Measurements from ENCODE around the gene FANCI.

FANCI gene

GRCh38 chr15:89226359-89227221 is 17.2 kb upstream of the FANCI start:
- CTCF ChIA-PET = interaction anchor here (0.9 to 3.7 kb wide), 2 partner anchors 20 kb away, joined by 3 to 15 read pairs; no protein-coding TSS in a partner anchor
- POLR2A ChIA-PET = no interaction called here
- Histone ChIP-seq H3K4me3 (ENCODE audit: low read depth, low read length) (no peak overlapping the region), H3K9me3 (ENCODE audit: control insufficient read depth, insufficient read depth, low read depth, low read length) (no peaks in the 10 kb centered on the region), H3K4me1 (ENCODE audit: control insufficient read depth, insufficient read depth, low read length) (no peaks in the 10 kb centered on the region), H3K36me3 (ENCODE audit: control insufficient read depth in 2 of 2, insufficient read depth in 1 of 2, low read length in 2 of 2) (no peaks in the 10 kb centered on the region), H3K27ac (ENCODE audit: extremely low read depth, low read depth, low read length) (no peak overlapping the region)
- TF ChIP-seq ZBTB17 (tag by site-specific recombination; IDR thresholded peaks at IDR 0.05) (peak; percentile 76), ZSCAN16 (tag by site-specific recombination; IDR thresholded peaks at IDR 0.05) (no peak), GLI4 (tag by site-specific recombination; IDR thresholded peaks at IDR 0.05) (no peak), ZNF621 (tag by site-specific recombination; IDR thresholded peaks at IDR 0.05) (no peak)
- TF ChIP-seq, protein P1, sequence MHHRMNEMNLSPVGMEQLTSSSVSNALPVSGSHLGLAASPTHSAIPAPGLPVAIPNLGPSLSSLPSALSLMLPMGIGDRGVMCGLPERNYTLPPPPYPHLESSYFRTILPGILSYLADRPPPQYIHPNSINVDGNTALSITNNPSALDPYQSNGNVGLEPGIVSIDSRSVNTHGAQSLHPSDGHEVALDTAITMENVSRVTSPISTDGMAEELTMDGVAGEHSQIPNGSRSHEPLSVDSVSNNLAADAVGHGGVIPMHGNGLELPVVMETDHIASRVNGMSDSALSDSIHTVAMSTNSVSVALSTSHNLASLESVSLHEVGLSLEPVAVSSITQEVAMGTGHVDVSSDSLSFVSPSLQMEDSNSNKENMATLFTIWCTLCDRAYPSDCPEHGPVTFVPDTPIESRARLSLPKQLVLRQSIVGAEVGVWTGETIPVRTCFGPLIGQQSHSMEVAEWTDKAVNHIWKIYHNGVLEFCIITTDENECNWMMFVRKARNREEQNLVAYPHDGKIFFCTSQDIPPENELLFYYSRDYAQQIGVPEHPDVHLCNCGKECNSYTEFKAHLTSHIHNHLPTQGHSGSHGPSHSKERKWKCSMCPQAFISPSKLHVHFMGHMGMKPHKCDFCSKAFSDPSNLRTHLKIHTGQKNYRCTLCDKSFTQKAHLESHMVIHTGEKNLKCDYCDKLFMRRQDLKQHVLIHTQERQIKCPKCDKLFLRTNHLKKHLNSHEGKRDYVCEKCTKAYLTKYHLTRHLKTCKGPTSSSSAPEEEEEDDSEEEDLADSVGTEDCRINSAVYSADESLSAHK (tag by site-specific recombination; IDR thresholded peaks at IDR 0.05) = no peak

- POLR2A ChIA-PET = no interaction called here
- Histone ChIP-seq H3K36me3 (ENCODE audit: control insufficient read depth in 2 of 2, insufficient read depth in 1 of 2, low read length in 2 of 2) (no peaks in the 10 kb centered on the region), H3K9me3 (ENCODE audit: control insufficient read depth, insufficient read depth, low read depth, low read length) (no peaks in the 10 kb centered on the region), H3K4me3 (ENCODE audit: low read depth, low read length) (no peak overlapping the region), H3K4me1 (ENCODE audit: control insufficient read depth, insufficient read depth, low read length) (no peaks in the 10 kb centered on the region), H3K27ac (ENCODE audit: extremely low read depth, low read depth, low read length) (no peak overlapping the region)
- TF ChIP-seq ZNF529 (tag by site-specific recombination; IDR thresholded peaks at IDR 0.05; ENCODE audit: insufficient replicate concordance) (no peak), ZIC2 (tag by site-specific recombination; IDR thresholded peaks at IDR 0.05) (no peak), ZSCAN30 (tag by site-specific recombination; IDR thresholded peaks at IDR 0.05) (no peak), FEZF1 (tag by site-specific recombination; IDR thresholded peaks at IDR 0.05) (no peak), ZNF140 (tag by site-specific recombination; IDR thresholded peaks at IDR 0.05) (no peak), SCRT1 (tag by site-specific recombination; IDR thresholded peaks at IDR 0.05; ENCODE audit: borderline replicate concordance) (no peak)
- TF ChIP-seq, protein P2, sequence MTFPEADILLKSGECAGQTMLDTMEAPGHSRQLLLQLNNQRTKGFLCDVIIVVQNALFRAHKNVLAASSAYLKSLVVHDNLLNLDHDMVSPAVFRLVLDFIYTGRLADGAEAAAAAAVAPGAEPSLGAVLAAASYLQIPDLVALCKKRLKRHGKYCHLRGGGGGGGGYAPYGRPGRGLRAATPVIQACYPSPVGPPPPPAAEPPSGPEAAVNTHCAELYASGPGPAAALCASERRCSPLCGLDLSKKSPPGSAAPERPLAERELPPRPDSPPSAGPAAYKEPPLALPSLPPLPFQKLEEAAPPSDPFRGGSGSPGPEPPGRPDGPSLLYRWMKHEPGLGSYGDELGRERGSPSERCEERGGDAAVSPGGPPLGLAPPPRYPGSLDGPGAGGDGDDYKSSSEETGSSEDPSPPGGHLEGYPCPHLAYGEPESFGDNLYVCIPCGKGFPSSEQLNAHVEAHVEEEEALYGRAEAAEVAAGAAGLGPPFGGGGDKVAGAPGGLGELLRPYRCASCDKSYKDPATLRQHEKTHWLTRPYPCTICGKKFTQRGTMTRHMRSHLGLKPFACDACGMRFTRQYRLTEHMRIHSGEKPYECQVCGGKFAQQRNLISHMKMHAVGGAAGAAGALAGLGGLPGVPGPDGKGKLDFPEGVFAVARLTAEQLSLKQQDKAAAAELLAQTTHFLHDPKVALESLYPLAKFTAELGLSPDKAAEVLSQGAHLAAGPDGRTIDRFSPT (tag by site-specific recombination; IDR thresholded peaks at IDR 0.05) = no peak
- CTCF ChIA-PET = interaction anchor here (0.6 to 3.7 kb wide), 2 partner anchors 20 to 50 kb away, joined by 5 to 15 read pairs; no protein-coding TSS in a partner anchor
These were observed 16.4 kb upstream of the FANCI start for GRCh38 chr15:89227425-89227824.

DNA sequence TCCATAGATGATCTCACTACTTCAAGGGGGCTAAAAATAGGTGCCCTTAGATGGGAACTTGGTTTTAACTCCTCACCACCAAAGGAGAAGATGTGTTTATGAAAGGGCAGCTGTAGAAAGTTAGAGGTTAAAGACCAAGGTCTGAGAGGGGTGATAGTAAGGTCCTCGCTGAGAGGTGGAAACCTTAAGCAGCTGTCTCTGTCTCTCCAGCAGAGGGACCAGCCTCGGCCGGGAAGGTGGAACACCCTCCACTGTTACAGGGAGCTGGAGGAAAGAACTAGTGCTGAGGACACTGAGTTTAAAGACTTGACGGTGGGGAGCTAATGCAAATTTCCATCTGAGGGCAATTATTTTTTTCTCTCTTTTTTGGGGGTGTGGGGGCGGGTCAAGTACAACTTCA is 13.5 kb upstream of the FANCI start:
- POLR2A ChIA-PET = no interaction called here
- Histone ChIP-seq H3K27ac (ENCODE audit: extremely low read depth, low read depth, low read length) (no peak overlapping the region), H3K4me3 (ENCODE audit: low read depth, low read length) (no peak overlapping the region), H3K36me3 (ENCODE audit: control insufficient read depth in 2 of 2, insufficient read depth in 1 of 2, low read length in 2 of 2) (no peaks in the 10 kb centered on the region), H3K4me1 (ENCODE audit: control insufficient read depth, insufficient read depth, low read length) (no peaks in the 10 kb centered on the region), H3K9me3 (ENCODE audit: control insufficient read depth, insufficient read depth, low read depth, low read length) (no peaks in the 10 kb centered on the region)
- CTCF ChIA-PET = interaction anchor here (0.7 to 3.7 kb wide), 6 partner anchors 9 to 128 kb away, joined by 3 to 15 read pairs (median 6); no protein-coding TSS in a partner anchor
- TF ChIP-seq ZNF324 (tag by site-specific recombination; IDR thresholded peaks at IDR 0.05) (no peak), FEZF1 (tag by site-specific recombination; IDR thresholded peaks at IDR 0.05) (no peak), ZNF530 (tag by site-specific recombination; IDR thresholded peaks at IDR 0.05; ENCODE audit: low read depth) (no peak), YY2 (tag by site-specific recombination; IDR thresholded peaks at IDR 0.05) (no peak), ZNF664 (tag by site-specific recombination; IDR thresholded peaks at IDR 0.05) (no peak), ZFP37 (tag by site-specific recombination; IDR thresholded peaks at IDR 0.05) (no peak), ZNF114 (tag by site-specific recombination; IDR thresholded peaks at IDR 0.05) (no peak), ZNF670 (tag by site-specific recombination; IDR thresholded peaks at IDR 0.05; ENCODE audit: low read depth) (no peak), KLF9 (tag by site-specific recombination; IDR thresholded peaks at IDR 0.05; ENCODE audit: low read depth) (no peak)

Measured in HEK293 (cell line).